ENCODE results near the gene KIF22. TPM values are rescaled to one million over a fixed set of nuclear protein-coding genes. Genes with fewer than 3 reads are reported as not detected.

The KIF22 gene
- total and polyA plus RNA-seq, 9 of the 15 experiments (the other 6 are each of a cell fraction or from before 2014, with no cell fraction given): 8.7 to 232 (median 131) TPM

DNA sequence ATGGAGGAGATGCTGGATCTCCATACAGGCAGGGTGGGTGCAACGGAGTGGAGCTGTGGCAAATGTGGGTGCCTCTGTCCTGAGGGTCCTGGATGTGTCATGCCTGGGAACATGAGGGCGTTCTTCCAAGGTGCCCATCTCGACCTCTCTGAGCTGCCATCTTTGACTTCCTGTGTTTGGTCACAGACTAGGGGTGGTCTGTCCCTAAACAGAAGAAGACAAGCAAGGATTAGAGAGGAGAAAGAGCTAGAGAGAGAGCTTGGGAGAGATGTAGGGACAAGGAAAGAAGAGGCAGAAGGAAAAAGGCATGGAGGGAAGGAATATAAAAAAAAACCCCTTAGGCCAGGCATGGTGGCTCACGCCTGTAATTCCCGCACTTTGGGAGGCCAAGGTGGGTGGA is 15.8 kb upstream of the KIF22 start:
- Histone ChIP-seq H3K79me2 (ENCODE audit: control insufficient read depth, insufficient read depth, low read length) (no peaks in the 10 kb centered on the region), H3K4me2 (ENCODE audit: insufficient read depth, low read length) (no peak overlapping the region), H3K4me1 (replicated peaks in 1 of 2; ENCODE audit: control insufficient read depth in 2 of 2, insufficient read depth in 2 of 2, low read length in 2 of 2) (peaks cover 0 to 2% of the 10 kb centered on the region in 2 experiments; a peak in 2 of 5 replicates), H3K9ac (ENCODE audit: insufficient read depth in 1 of 2, low read depth in 2 of 2, low read length in 2 of 2) (no peak overlapping the region), H3K27me3 (ENCODE audit: control insufficient read depth in 2 of 2, insufficient read depth in 2 of 2, low read length in 2 of 2) (peaks cover 13 to 21% of the 10 kb centered on the region in 2 experiments; a peak in 4 of 5 replicates), H3K27ac (ENCODE audit: extremely low read depth, low read depth, low read length) (no peak overlapping the region), H3K9me3 (replicated peaks; ENCODE audit: control insufficient read depth, insufficient read depth, low read depth, low read length) (no peaks in the 10 kb centered on the region), H2AFZ (ENCODE audit: low read depth, low read length) (no peak overlapping the region), H3K4me3 (no peak overlapping the region), H3K36me3 (ENCODE audit: control insufficient read depth, insufficient read depth, low read length) (no peaks in the 10 kb centered on the region), H4K20me1 (replicated peaks; ENCODE audit: control insufficient read depth, insufficient read depth, low read length) (no peaks in the 10 kb centered on the region), H3K9me1 (ENCODE audit: control insufficient read depth, insufficient read depth, low read length) (no peaks in the 10 kb centered on the region)
- DNase-seq (ENCODE audit: extremely low read depth in 1 of 4, low spot score in 3 of 4) (no peak), ATAC-seq (no peak), FAIRE-seq (no peak)
- no TSS peak for BruUV-seq (replicated peaks)
- in situ Hi-C loops (cut with MboI) (no loop called here), intact Hi-C loops (cut with micrococcal nuclease) (no loop called here)
- CTCF ChIA-PET (ENCODE audit: low intra/inter-chr PET ratio): no interaction called here
- POLR2A ChIA-PET: interaction anchor here (1.0 to 2.8 kb wide), 2 partner anchors 10 to 15 kb away, joined by 3 to 10 read pairs; no protein-coding TSS in a partner anchor
- WGBS (ENCODE audit: insufficient coverage, low coverage, missing lambda C conversion rate): 31% methylated on average over 5 of the region's 5 CpGs
- no peak for TF ChIP-seq XRCC3 (IDR thresholded peaks at IDR 0.05)
- TF ChIP-seq TAF15 (IDR thresholded peaks at IDR 0.05; ENCODE audit: low read depth, low read length): no peak
- peak; percentile 69 for TF ChIP-seq ZNF134 (CRISPR knock-in tag; conservative IDR thresholded peaks at IDR 0.05)
- TF ChIP-seq ZNF282 (CRISPR knock-in tag; IDR thresholded peaks at IDR 0.05): no peak

- H3K9ac ChIP-seq (ENCODE audit: insufficient read depth in 1 of 2, low read depth in 2 of 2, low read length in 2 of 2): no peak overlapping the region
- peaks cover 0 to 2% of the 10 kb centered on the region in 2 experiments; a peak in 2 of 5 replicates for H3K4me1 ChIP-seq (replicated peaks in 1 of 2; ENCODE audit: control insufficient read depth in 2 of 2, insufficient read depth in 2 of 2, low read length in 2 of 2)
- FAIRE-seq (peak; percentile 72), DNase-seq (ENCODE audit: extremely low read depth in 1 of 4, low spot score in 3 of 4) (peak; percentile 38 to 54 (median 50)), ATAC-seq (peak; percentile 71)
- H3K9me3 ChIP-seq (replicated peaks; ENCODE audit: control insufficient read depth, insufficient read depth, low read depth, low read length): no peaks in the 10 kb centered on the region
- H3K9me1 ChIP-seq (ENCODE audit: control insufficient read depth, insufficient read depth, low read length): no peaks in the 10 kb centered on the region
- H3K36me3 ChIP-seq (ENCODE audit: control insufficient read depth, insufficient read depth, low read length): no peaks in the 10 kb centered on the region
- intact Hi-C loops (cut with micrococcal nuclease) (no loop called here), in situ Hi-C loops (cut with MboI) (no loop called here)
- H3K4me3 ChIP-seq: no peak overlapping the region
- H3K27me3 ChIP-seq (ENCODE audit: control insufficient read depth in 2 of 2, insufficient read depth in 2 of 2, low read length in 2 of 2): peaks cover 22 to 33% of the 10 kb centered on the region in 2 experiments; a peak in 4 of 5 replicates
- ChIA-PET POLR2A (interaction anchor here (1.0 kb wide), 1 partner anchor 14 kb away, joined by 3 read pairs; no protein-coding TSS in a partner anchor), CTCF (ENCODE audit: low intra/inter-chr PET ratio) (no interaction called here)
- H4K20me1 ChIP-seq (replicated peaks; ENCODE audit: control insufficient read depth, insufficient read depth, low read length): 0 out of 2 replicates have a peak, but pooled peaks cover 3% of the 10 kb centered on the region
- 14% methylated on average over 4 of the region's 4 CpGs for WGBS (ENCODE audit: insufficient coverage, low coverage, missing lambda C conversion rate)
- H3K27ac ChIP-seq (ENCODE audit: extremely low read depth, low read depth, low read length): no peak overlapping the region
- no TSS peak for BruUV-seq (replicated peaks)
- H3K4me2 ChIP-seq (ENCODE audit: insufficient read depth, low read length): no peak overlapping the region
- no peaks in the 10 kb centered on the region for H3K79me2 ChIP-seq (ENCODE audit: control insufficient read depth, insufficient read depth, low read length)
- no peak overlapping the region for H2AFZ ChIP-seq (ENCODE audit: low read depth, low read length)
- TF ChIP-seq PURB (CRISPR knock-in tag; IDR thresholded peaks at IDR 0.05; ENCODE audit: low read depth): no peak
- TF ChIP-seq HNRNPK (IDR thresholded peaks at IDR 0.05; ENCODE audit: low read depth, low read length, poor library complexity, severe bottlenecking): no peak
- TF ChIP-seq ZNF121 (CRISPR knock-in tag; conservative IDR thresholded peaks at IDR 0.05): 0 out of 2 replicates have a peak, but pooled peaks have one; percentile 25
- no peak for TF ChIP-seq ZNF324 (CRISPR knock-in tag; IDR thresholded peaks at IDR 0.05)
- TF ChIP-seq ZMIZ1 (IDR thresholded peaks at IDR 0.05; ENCODE audit: low read depth in 2 of 2, low read length in 2 of 2): no peak
- TF ChIP-seq HDAC2 (IDR thresholded peaks at IDR 0.05): no peak
- peak; percentile 94 for TF ChIP-seq JUND (IDR thresholded peaks at IDR 0.05; ENCODE audit: borderline replicate concordance, low read depth, low read length)
- TF ChIP-seq JUND (tag; IDR thresholded peaks at IDR 0.05; ENCODE audit: borderline replicate concordance, low read depth, low read length): peak; percentile 84; the same call in 2 of the 3 replicates
- peak; percentile 42; the same call in 1 of the 2 replicates for TF ChIP-seq SMARCE1 (IDR thresholded peaks at IDR 0.05)
These were observed 14.7 kb upstream of the KIF22 start for GRCh38 chr16:29775742-29776408.

All from K562 (cell line).